Measurements from ENCODE around the gene ENO4.

The ENO4 gene

GRCh38 chr10:116849248-116850057 is at the start of gene ENO4:
Gene ENO4, plus strand, starts transcription at chr10:116849499. Its CDS starts 68 bp downstream, at chr10:116849567.
- DNase-seq, result no peak

GRCh38 chr10:116800286-116800929 is 48.9 kb upstream of the ENO4 start:
- DNase-seq, result no peak

- no peak for DNase-seq
Measured at GRCh38 chr10:116801658-116802057, 47.6 kb upstream of the ENO4 start.

- no peak for DNase-seq
Measured at GRCh38 chr10:116802474-116802873, 46.8 kb upstream of the ENO4 start.

GRCh38 chr10:116802876-116803275 is 46.4 kb upstream of the ENO4 start:
- DNase-seq, result no peak

GRCh38 chr10:116803451-116804249 is 45.6 kb upstream of the ENO4 start:
- DNase-seq, result no peak

- no peak for DNase-seq
Measured at GRCh38 chr10:116808706-116809105, 40.6 kb upstream of the ENO4 start.

- DNase-seq, result no peak
Measured at GRCh38 chr10:116809483-116810119, 39.7 kb upstream of the ENO4 start.

- DNase-seq, result no peak
Measured at GRCh38 chr10:116810120-116810500, 39.2 kb upstream of the ENO4 start.

GRCh38 chr10:116810895-116811294 is 38.4 kb upstream of the ENO4 start:
- DNase-seq, result no peak

- DNase-seq, result no peak
Measured at GRCh38 chr10:116811691-116812090, 37.6 kb upstream of the ENO4 start.

- DNase-seq, result no peak
Measured at GRCh38 chr10:116815641-116816415, 33.5 kb upstream of the ENO4 start.

- no peak for DNase-seq
Measured at GRCh38 chr10:116817178-116817577, 32.1 kb upstream of the ENO4 start.

GRCh38 chr10:116817780-116818343 is 31.4 kb upstream of the ENO4 start:
- no peak for DNase-seq

GRCh38 chr10:116819999-116820677 is 29.2 kb upstream of the ENO4 start:
- no peak for DNase-seq

- DNase-seq, result no peak
Measured at GRCh38 chr10:116825901-116826300, 23.4 kb upstream of the ENO4 start.

GRCh38 chr10:116826803-116827202 is 22.5 kb upstream of the ENO4 start:
- no peak for DNase-seq

GRCh38 chr10:116827214-116827671 is 22.1 kb upstream of the ENO4 start:
- no peak for DNase-seq

- no peak for DNase-seq
Measured at GRCh38 chr10:116828116-116828515, 21.2 kb upstream of the ENO4 start.

- no peak for DNase-seq
Measured at GRCh38 chr10:116829711-116830110, 19.6 kb upstream of the ENO4 start.

- DNase-seq, result no peak
Measured at GRCh38 chr10:116831086-116831485, 18.2 kb upstream of the ENO4 start.
